ENCODE results near the gene MAP3K6.
"Not testable (repeated sequence)": the region's sequence is repeated elsewhere in the genome, so short reads cannot be mapped to it uniquely, and the experiment has no call there.

MAP3K6 gene

GRCh38 chr1:27366411-27367159 is at the start of gene MAP3K6:
TSS of gene MAP3K6 (minus strand) at chr1:27366961. CDS start at chr1:27366597, 364 bp downstream.
- DNase-seq: peak; percentile 27

GRCh38 chr1:27414091-27414490 is 47.3 kb upstream of the MAP3K6 start:
- no peak for DNase-seq

GRCh38 chr1:27413004-27413403 is 46.2 kb upstream of the MAP3K6 start:
- no peak for DNase-seq

GRCh38 chr1:27412502-27412901 is 45.7 kb upstream of the MAP3K6 start:
- DNase-seq: no peak

GRCh38 chr1:27410709-27411108 is 43.9 kb upstream of the MAP3K6 start:
- no peak for DNase-seq

GRCh38 chr1:27409669-27410068 is 42.9 kb upstream of the MAP3K6 start:
- no peak for DNase-seq

- DNase-seq: no peak
Observed at GRCh38 chr1:27408151-27408550, 41.4 kb upstream of the MAP3K6 start.

GRCh38 chr1:27406791-27407190 is 40.0 kb upstream of the MAP3K6 start:
- DNase-seq: not testable (repeated sequence)

- DNase-seq: no peak
Observed at GRCh38 chr1:27406362-27406680, 39.6 kb upstream of the MAP3K6 start.

GRCh38 chr1:27405598-27406361 is 39.0 kb upstream of the MAP3K6 start:
- not testable (repeated sequence) for DNase-seq

GRCh38 chr1:27405074-27405473 is 38.3 kb upstream of the MAP3K6 start:
- no peak for DNase-seq

GRCh38 chr1:27403931-27404330 is 37.2 kb upstream of the MAP3K6 start:
- no peak for DNase-seq

GRCh38 chr1:27403065-27403726 is 36.4 kb upstream of the MAP3K6 start:
- DNase-seq: peak; percentile 36

GRCh38 chr1:27402349-27402754 is 35.6 kb upstream of the MAP3K6 start:
- no peak for DNase-seq

- no peak for DNase-seq
Observed at GRCh38 chr1:27400963-27401341, 34.2 kb upstream of the MAP3K6 start.

GRCh38 chr1:27400082-27400962 is 33.6 kb upstream of the MAP3K6 start:
- DNase-seq: no peak

- DNase-seq: no peak
Observed at GRCh38 chr1:27399251-27400025, 32.7 kb upstream of the MAP3K6 start.

GRCh38 chr1:27398405-27399149 is 31.8 kb upstream of the MAP3K6 start:
- no peak for DNase-seq

GRCh38 chr1:27397749-27398148 is 31.0 kb upstream of the MAP3K6 start:
- DNase-seq: no peak

GRCh38 chr1:27397110-27397509 is 30.3 kb upstream of the MAP3K6 start:
- DNase-seq: no peak
